PC-9 (cell line): ENCODE results near the gene UBL4A.

Experiments used
- CTCF ChIP-seq: fragments of 200-600 bp; sonication (generic); conservative IDR thresholded peaks from 2 replicates; pipeline ENCODE4 v1.6.1; 2017; ENCODE audit warnings: mixed run types, antibody characterized with exemption, mild to moderate bottlenecking, moderate library complexity
- EZH2 ChIP-seq: fragments of 200-600 bp; sonication (generic); IDR thresholded peaks from 2 replicates; pipeline ENCODE4 v1.8.0; 2017; ENCODE audit warnings: antibody characterized with exemption, low read depth

GRCh38 chrX:154477891-154478477 is 8.4 kb downstream of the UBL4A start:
- TF ChIP-seq CTCF (no peak), EZH2 (no peak)
